HEK293 (cell line): ENCODE measurements around the gene NAT14.
A peak's percentile ranks its signal among the peaks of the same experiment; 100 is the strongest.

Experiments
- BCL11B ChIP-seq: fragments of 450-650 bp; formaldehyde crosslinking; IDR thresholded peaks from 2 replicates; pipeline ENCODE4 v1.5.1; 2016; ENCODE audit warnings: low read depth, missing biosample characterization, missing genetic modification characterization
- GLIS2 ChIP-seq: fragments of 450-650 bp; formaldehyde crosslinking; IDR thresholded peaks from 2 replicates; pipeline ENCODE4 v1.5.1; 2016; ENCODE audit warnings: missing biosample characterization, missing genetic modification characterization
- HOXA7 ChIP-seq: sonication (generic); formaldehyde crosslinking; IDR thresholded peaks from 2 replicates; pipeline ENCODE4 v1.8.1; 2022; ENCODE audit warnings: missing genetic modification reagents, borderline replicate concordance
- HOXC10 ChIP-seq: sonication (generic); formaldehyde crosslinking; IDR thresholded peaks from 2 replicates; pipeline ENCODE4 v1.8.1; 2023; ENCODE audit warnings: mild to moderate bottlenecking, missing genetic modification reagents
- KLF7 ChIP-seq: fragments of 450-650 bp; formaldehyde crosslinking; IDR thresholded peaks from 2 replicates; pipeline ENCODE4 v1.5.1; 2016; ENCODE audit warnings: missing biosample characterization, missing genetic modification characterization, borderline replicate concordance
- MYNN ChIP-seq: fragments of 450-650 bp; formaldehyde crosslinking; IDR thresholded peaks from 2 replicates; pipeline ENCODE4 v1.5.1; 2016; ENCODE audit warnings: missing biosample characterization, missing genetic modification characterization, borderline replicate concordance
- MZF1 ChIP-seq: fragments of 450-650 bp; formaldehyde crosslinking; IDR thresholded peaks from 2 replicates; pipeline ENCODE4 v1.5.1; 2017; ENCODE audit warnings: missing biosample characterization, missing genetic modification characterization, borderline replicate concordance
- YY1 ChIP-seq: fragments of 450-650 bp; formaldehyde crosslinking; IDR thresholded peaks from 2 replicates; pipeline ENCODE4 v1.5.1; 2018; ENCODE audit warnings: missing biosample characterization, missing genetic modification characterization
- YY2 ChIP-seq: fragments of 450-650 bp; formaldehyde crosslinking; IDR thresholded peaks from 2 replicates; pipeline ENCODE4 v1.5.1; 2016; ENCODE audit warnings: missing biosample characterization, missing genetic modification characterization
- ZNF146 ChIP-seq: fragments of 450-650 bp; formaldehyde crosslinking; IDR thresholded peaks from 2 replicates; pipeline ENCODE4 v1.5.1; 2016; ENCODE audit warnings: missing biosample characterization, missing genetic modification characterization
- ZNF184 ChIP-seq: fragments of 450-650 bp; IDR thresholded peaks from 2 replicates; pipeline ENCODE4 v1.5.1; 2018; ENCODE audit warnings: missing biosample characterization, mild to moderate bottlenecking, missing genetic modification characterization
- ZNF292 ChIP-seq: fragments of 450-650 bp; formaldehyde crosslinking; IDR thresholded peaks from 2 replicates; pipeline ENCODE4 v1.5.1; 2016; ENCODE audit warnings: low read depth, missing biosample characterization, missing genetic modification characterization, borderline replicate concordance
- ZNF37A ChIP-seq: fragments of 450-650 bp; IDR thresholded peaks from 2 replicates; pipeline ENCODE4 v1.5.1; 2018; ENCODE audit warnings: missing biosample characterization, missing genetic modification characterization
- ZNF423 ChIP-seq: fragments of 450-650 bp; formaldehyde crosslinking; IDR thresholded peaks from 2 replicates; pipeline ENCODE4 v1.5.1; 2016; ENCODE audit warnings: missing biosample characterization, missing genetic modification characterization
- ZNF48 ChIP-seq: fragments of 450-650 bp; formaldehyde crosslinking; IDR thresholded peaks from 2 replicates; pipeline ENCODE4 v1.5.1; 2016; ENCODE audit warnings: missing biosample characterization, missing genetic modification characterization
- ZNF548 ChIP-seq: fragments of 450-650 bp; formaldehyde crosslinking; IDR thresholded peaks from 2 replicates; pipeline ENCODE4 v1.5.1; 2016; ENCODE audit warnings: missing biosample characterization, missing genetic modification characterization
- ZNF791 ChIP-seq: fragments of 450-650 bp; formaldehyde crosslinking; IDR thresholded peaks from 2 replicates; pipeline ENCODE4 v1.5.1; 2016; ENCODE audit warnings: missing biosample characterization, missing genetic modification characterization
- ZNF792 ChIP-seq: fragments of 450-650 bp; formaldehyde crosslinking; IDR thresholded peaks from 2 replicates; pipeline ENCODE4 v1.5.1; 2016; ENCODE audit warnings: missing biosample characterization, missing genetic modification characterization
- ZSCAN16 ChIP-seq: fragments of 450-650 bp; formaldehyde crosslinking; IDR thresholded peaks from 2 replicates; pipeline ENCODE4 v1.5.1; 2016; ENCODE audit warnings: missing biosample characterization, missing genetic modification characterization
- ZSCAN30 ChIP-seq: fragments of 450-650 bp; IDR thresholded peaks from 2 replicates; pipeline ENCODE4 v1.5.1; 2018; ENCODE audit warnings: missing biosample characterization, mild to moderate bottlenecking, missing genetic modification characterization, moderate library complexity
- TF ChIP-seq, protein P1 (sequence below): fragments of 450-650 bp; formaldehyde crosslinking; IDR thresholded peaks from 2 replicates; pipeline ENCODE4 v1.5.1; 2016; ENCODE audit warnings: missing biosample characterization, missing genetic modification characterization
- TF ChIP-seq, protein P2 (sequence below): sonication (generic); formaldehyde crosslinking; IDR thresholded peaks from 2 replicates; pipeline ENCODE4 v1.8.1; 2022; ENCODE audit warnings: mild to moderate bottlenecking, moderate library complexity, missing genetic modification reagents
- TF ChIP-seq, protein P3 (sequence below): fragments of 450-650 bp; formaldehyde crosslinking; IDR thresholded peaks from 2 replicates; pipeline ENCODE4 v1.5.1; 2016; ENCODE audit warnings: missing biosample characterization, missing genetic modification characterization, low read depth
- TF ChIP-seq, protein P4 (sequence below): fragments of 450-650 bp; formaldehyde crosslinking; IDR thresholded peaks from 2 replicates; pipeline ENCODE4 v1.5.1; 2016; ENCODE audit warnings: missing biosample characterization, missing genetic modification characterization
- TF ChIP-seq, protein P5 (sequence below): fragments of 450-650 bp; formaldehyde crosslinking; IDR thresholded peaks from 2 replicates; pipeline ENCODE4 v1.5.1; 2016; ENCODE audit warnings: missing biosample characterization, missing genetic modification characterization
- TF ChIP-seq, protein P6 (sequence below): fragments of 450-650 bp; IDR thresholded peaks from 2 replicates; pipeline ENCODE4 v1.5.1; 2018; ENCODE audit warnings: missing biosample characterization, mild to moderate bottlenecking, missing genetic modification characterization

The NAT14 gene

DNA sequence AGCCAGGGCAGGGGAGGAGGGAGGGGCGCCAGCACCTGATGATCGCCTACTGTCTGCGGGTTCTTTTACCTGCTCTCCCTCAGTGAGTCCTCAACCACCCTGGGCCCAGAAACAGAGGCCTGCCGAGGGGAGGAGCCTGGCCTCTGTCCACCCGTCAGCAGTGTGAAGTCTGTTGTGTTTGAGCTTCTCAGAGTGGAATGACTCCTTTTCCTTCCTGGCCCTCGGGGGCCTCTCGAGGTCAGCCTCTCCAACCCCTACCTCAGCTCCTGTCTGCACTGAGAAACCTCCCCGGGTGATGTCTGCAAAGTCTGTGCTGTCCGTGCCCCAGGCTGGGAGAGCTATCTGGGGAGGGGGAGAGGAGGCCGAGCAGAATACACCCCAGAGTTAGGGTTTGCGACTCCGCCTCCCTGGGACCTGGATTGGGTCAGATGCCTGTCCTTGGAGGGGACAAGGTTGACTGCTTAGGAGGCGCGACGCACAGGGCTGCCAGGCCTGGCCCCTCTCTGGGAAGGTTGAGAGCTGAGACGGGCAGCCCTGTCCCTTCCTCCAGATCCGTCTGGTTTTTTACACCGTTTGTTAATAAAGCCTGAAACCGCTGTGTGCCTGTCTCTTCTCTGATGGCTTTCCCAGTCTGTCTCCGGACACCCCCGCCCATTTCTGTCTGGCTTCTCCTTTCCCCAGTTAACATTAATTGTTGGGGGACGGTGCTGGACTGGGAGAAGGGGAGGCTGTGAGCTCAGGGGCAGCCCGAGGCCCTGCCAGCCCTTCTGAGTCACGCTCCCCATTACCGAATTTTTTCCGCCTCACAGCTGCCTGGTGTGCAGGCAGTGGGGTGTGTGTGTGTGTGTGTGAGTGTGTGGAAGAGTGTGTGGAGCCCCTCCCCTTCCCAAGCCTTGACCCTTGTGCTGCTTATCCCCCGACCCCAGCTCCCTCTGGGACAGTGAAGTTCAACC lies 2.3 kb downstream of the NAT14 start (continued):
- TF ChIP-seq, protein P1, sequence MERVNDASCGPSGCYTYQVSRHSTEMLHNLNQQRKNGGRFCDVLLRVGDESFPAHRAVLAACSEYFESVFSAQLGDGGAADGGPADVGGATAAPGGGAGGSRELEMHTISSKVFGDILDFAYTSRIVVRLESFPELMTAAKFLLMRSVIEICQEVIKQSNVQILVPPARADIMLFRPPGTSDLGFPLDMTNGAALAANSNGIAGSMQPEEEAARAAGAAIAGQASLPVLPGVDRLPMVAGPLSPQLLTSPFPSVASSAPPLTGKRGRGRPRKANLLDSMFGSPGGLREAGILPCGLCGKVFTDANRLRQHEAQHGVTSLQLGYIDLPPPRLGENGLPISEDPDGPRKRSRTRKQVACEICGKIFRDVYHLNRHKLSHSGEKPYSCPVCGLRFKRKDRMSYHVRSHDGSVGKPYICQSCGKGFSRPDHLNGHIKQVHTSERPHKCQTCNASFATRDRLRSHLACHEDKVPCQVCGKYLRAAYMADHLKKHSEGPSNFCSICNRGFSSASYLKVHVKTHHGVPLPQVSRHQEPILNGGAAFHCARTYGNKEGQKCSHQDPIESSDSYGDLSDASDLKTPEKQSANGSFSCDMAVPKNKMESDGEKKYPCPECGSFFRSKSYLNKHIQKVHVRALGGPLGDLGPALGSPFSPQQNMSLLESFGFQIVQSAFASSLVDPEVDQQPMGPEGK (tag by site-specific recombination): peak; percentile 75
- TF ChIP-seq KLF7 (tag by site-specific recombination): 0 out of 2 replicates have a peak, but pooled peaks have one; percentile 19
- TF ChIP-seq, protein P2, sequence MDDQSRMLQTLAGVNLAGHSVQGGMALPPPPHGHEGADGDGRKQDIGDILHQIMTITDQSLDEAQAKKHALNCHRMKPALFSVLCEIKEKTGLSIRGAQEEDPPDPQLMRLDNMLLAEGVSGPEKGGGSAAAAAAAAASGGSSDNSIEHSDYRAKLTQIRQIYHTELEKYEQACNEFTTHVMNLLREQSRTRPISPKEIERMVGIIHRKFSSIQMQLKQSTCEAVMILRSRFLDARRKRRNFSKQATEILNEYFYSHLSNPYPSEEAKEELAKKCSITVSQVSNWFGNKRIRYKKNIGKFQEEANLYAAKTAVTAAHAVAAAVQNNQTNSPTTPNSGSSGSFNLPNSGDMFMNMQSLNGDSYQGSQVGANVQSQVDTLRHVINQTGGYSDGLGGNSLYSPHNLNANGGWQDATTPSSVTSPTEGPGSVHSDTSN (CRISPR knock-in tag): no peak
- TF ChIP-seq, protein P3, sequence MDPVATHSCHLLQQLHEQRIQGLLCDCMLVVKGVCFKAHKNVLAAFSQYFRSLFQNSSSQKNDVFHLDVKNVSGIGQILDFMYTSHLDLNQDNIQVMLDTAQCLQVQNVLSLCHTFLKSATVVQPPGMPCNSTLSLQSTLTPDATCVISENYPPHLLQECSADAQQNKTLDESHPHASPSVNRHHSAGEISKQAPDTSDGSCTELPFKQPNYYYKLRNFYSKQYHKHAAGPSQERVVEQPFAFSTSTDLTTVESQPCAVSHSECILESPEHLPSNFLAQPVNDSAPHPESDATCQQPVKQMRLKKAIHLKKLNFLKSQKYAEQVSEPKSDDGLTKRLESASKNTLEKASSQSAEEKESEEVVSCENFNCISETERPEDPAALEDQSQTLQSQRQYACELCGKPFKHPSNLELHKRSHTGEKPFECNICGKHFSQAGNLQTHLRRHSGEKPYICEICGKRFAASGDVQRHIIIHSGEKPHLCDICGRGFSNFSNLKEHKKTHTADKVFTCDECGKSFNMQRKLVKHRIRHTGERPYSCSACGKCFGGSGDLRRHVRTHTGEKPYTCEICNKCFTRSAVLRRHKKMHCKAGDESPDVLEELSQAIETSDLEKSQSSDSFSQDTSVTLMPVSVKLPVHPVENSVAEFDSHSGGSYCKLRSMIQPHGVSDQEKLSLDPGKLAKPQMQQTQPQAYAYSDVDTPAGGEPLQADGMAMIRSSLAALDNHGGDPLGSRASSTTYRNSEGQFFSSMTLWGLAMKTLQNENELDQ: no peak
- TF ChIP-seq, protein P4, sequence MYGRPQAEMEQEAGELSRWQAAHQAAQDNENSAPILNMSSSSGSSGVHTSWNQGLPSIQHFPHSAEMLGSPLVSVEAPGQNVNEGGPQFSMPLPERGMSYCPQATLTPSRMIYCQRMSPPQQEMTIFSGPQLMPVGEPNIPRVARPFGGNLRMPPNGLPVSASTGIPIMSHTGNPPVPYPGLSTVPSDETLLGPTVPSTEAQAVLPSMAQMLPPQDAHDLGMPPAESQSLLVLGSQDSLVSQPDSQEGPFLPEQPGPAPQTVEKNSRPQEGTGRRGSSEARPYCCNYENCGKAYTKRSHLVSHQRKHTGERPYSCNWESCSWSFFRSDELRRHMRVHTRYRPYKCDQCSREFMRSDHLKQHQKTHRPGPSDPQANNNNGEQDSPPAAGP (tag by site-specific recombination): peak; percentile 84; the same call in 1 of the 2 replicates
- no peak for TF ChIP-seq ZNF48 (tag by site-specific recombination)
- no peak for TF ChIP-seq ZNF37A (tag by site-specific recombination)
- TF ChIP-seq ZNF548: 0 out of 2 replicates have a peak, but pooled peaks have one; percentile 30
- TF ChIP-seq ZNF146: no peak
- TF ChIP-seq ZNF423 (tag by site-specific recombination): no peak
- peak; percentile 40; the same call in 1 of the 2 replicates for TF ChIP-seq GLIS2
- TF ChIP-seq ZSCAN16 (tag by site-specific recombination): no peak
- no peak for TF ChIP-seq MYNN (tag by site-specific recombination)
- TF ChIP-seq ZNF791 (tag by site-specific recombination): no peak; the same call in 1 of the 2 replicates
- no peak for TF ChIP-seq ZNF792 (tag by site-specific recombination)
- TF ChIP-seq MZF1: no peak; the same call in 1 of the 2 replicates
- no peak for TF ChIP-seq YY1
- TF ChIP-seq, protein P5, sequence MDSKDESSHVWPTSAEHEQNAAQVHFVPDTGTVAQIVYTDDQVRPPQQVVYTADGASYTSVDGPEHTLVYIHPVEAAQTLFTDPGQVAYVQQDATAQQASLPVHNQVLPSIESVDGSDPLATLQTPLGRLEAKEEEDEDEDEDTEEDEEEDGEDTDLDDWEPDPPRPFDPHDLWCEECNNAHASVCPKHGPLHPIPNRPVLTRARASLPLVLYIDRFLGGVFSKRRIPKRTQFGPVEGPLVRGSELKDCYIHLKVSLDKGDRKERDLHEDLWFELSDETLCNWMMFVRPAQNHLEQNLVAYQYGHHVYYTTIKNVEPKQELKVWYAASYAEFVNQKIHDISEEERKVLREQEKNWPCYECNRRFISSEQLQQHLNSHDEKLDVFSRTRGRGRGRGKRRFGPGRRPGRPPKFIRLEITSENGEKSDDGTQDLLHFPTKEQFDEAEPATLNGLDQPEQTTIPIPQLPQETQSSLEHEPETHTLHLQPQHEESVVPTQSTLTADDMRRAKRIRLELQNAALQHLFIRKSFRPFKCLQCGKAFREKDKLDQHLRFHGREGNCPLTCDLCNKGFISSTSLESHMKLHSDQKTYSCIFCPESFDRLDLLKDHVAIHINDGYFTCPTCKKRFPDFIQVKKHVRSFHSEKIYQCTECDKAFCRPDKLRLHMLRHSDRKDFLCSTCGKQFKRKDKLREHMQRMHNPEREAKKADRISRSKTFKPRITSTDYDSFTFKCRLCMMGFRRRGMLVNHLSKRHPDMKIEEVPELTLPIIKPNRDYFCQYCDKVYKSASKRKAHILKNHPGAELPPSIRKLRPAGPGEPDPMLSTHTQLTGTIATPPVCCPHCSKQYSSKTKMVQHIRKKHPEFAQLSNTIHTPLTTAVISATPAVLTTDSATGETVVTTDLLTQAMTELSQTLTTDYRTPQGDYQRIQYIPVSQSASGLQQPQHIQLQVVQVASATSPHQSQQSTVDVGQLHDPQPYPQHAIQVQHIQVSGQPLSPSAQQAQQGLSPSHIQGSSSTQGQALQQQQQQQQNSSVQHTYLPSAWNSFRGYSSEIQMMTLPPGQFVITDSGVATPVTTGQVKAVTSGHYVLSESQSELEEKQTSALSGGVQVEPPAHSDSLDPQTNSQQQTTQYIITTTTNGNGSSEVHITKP: no peak
- no peak for TF ChIP-seq ZNF292 (tag by site-specific recombination)
- TF ChIP-seq, protein P6, sequence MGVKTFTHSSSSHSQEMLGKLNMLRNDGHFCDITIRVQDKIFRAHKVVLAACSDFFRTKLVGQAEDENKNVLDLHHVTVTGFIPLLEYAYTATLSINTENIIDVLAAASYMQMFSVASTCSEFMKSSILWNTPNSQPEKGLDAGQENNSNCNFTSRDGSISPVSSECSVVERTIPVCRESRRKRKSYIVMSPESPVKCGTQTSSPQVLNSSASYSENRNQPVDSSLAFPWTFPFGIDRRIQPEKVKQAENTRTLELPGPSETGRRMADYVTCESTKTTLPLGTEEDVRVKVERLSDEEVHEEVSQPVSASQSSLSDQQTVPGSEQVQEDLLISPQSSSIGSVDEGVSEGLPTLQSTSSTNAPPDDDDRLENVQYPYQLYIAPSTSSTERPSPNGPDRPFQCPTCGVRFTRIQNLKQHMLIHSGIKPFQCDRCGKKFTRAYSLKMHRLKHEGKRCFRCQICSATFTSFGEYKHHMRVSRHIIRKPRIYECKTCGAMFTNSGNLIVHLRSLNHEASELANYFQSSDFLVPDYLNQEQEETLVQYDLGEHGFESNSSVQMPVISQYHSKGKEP (tag by site-specific recombination): no peak
- TF ChIP-seq BCL11B (tag by site-specific recombination): peak; percentile 82; the same call in 1 of the 2 replicates
- no peak for TF ChIP-seq ZNF184 (tag by site-specific recombination)
- no peak for TF ChIP-seq ZSCAN30 (tag by site-specific recombination)
- TF ChIP-seq YY2 (tag by site-specific recombination): no peak
- no peak for TF ChIP-seq HOXC10
- no peak for TF ChIP-seq HOXA7
